Stimulated activated CD4-positive, alpha-beta T cell treated with anti-CD3 and anti-CD28 coated beads, Interleukin-4, amount 100 ng/mL, for 48 hours (primary cell): ENCODE data around the gene ASXL1.

Experiments used
- DNase-seq, 2 donors: peaks; one replicate each; pipeline ENCODE4 v3.0.0-alpha.2; 2020; ENCODE audit warnings: low read depth in 2 of 2

ASXL1 gene

GRCh38 chr20:32407131-32407750 is 49.1 kb downstream of the ASXL1 start:
- peak; percentile 33 to 38 for DNase-seq

GRCh38 chr20:32411955-32412706 is 54.0 kb downstream of the ASXL1 start:
- no peak for DNase-seq

GRCh38 chr20:32415494-32415893 is 57.4 kb downstream of the ASXL1 start:
- DNase-seq, result no peak

GRCh38 chr20:32416206-32416605 is 58.1 kb downstream of the ASXL1 start:
- no peak for DNase-seq

- no peak for DNase-seq
These were observed 60.2 kb downstream of the ASXL1 start for GRCh38 chr20:32418376-32418775.

- DNase-seq, result no peak
These were observed 63.2 kb downstream of the ASXL1 start for GRCh38 chr20:32421290-32421689.

GRCh38 chr20:32427996-32428395 is 69.9 kb downstream of the ASXL1 start:
- DNase-seq, result no peak

- DNase-seq, result no peak
These were observed 71.2 kb downstream of the ASXL1 start for GRCh38 chr20:32429343-32429742.

GRCh38 chr20:32429745-32430360 is 71.7 kb downstream of the ASXL1 start:
- DNase-seq, result no peak

GRCh38 chr20:32431457-32431856 is 73.3 kb downstream of the ASXL1 start:
- no peak for DNase-seq

- no peak for DNase-seq
These were observed 74.1 kb downstream of the ASXL1 start for GRCh38 chr20:32432277-32432676.

GRCh38 chr20:32433311-32434021 is 75.3 kb downstream of the ASXL1 start:
- no peak for DNase-seq

- no peak for DNase-seq
These were observed 76.3 kb downstream of the ASXL1 start for GRCh38 chr20:32434434-32434833.

- no peak for DNase-seq
These were observed 77.4 kb downstream of the ASXL1 start for GRCh38 chr20:32435449-32436107.

GRCh38 chr20:32436142-32436861 is 78.2 kb downstream of the ASXL1 start:
- DNase-seq, result no peak

- no peak for DNase-seq
These were observed 78.8 kb downstream of the ASXL1 start for GRCh38 chr20:32436968-32437367.

GRCh38 chr20:32437391-32438074 is 79.4 kb downstream of the ASXL1 start:
- no peak for DNase-seq

GRCh38 chr20:32438331-32438858 is 80.3 kb downstream of the ASXL1 start:
- DNase-seq, result no peak

GRCh38 chr20:32439132-32439829 is 81.2 kb downstream of the ASXL1 start:
- peak; percentile 17 to 32 for DNase-seq
